ENCODE results near the gene ETV5.

GRCh38 chr3:186108941-186109865, at the start of gene ETV5:
- peak in 1 of 4 experiments; percentile 26 for TF ChIP-seq CTCF (IDR thresholded peaks at IDR 0.05)
- peak; percentile 66 to 87 for TF ChIP-seq POLR2A (IDR thresholded peaks at IDR 0.05)

All from uterus (tissue), 2 donors.